ENCODE results near the gene SPTY2D1.
"Not testable (repeated sequence)": the region's sequence is repeated elsewhere in the genome, so short reads cannot be mapped to it uniquely, and the experiment has no call there.

Gene SPTY2D1

GRCh38 chr11:18618342-18619025 is 15.7 kb downstream of the SPTY2D1 start:
- DNase-seq (ENCODE audit: low read depth) = no peak

- no peak for DNase-seq (ENCODE audit: low read depth)
These were observed 16.3 kb downstream of the SPTY2D1 start for GRCh38 chr11:18617688-18618341.

- DNase-seq (ENCODE audit: low read depth) = no peak
These were observed 18.3 kb downstream of the SPTY2D1 start for GRCh38 chr11:18615628-18616392.

- DNase-seq (ENCODE audit: low read depth) = no peak
These were observed 19.5 kb downstream of the SPTY2D1 start for GRCh38 chr11:18614667-18615066.

DNA sequence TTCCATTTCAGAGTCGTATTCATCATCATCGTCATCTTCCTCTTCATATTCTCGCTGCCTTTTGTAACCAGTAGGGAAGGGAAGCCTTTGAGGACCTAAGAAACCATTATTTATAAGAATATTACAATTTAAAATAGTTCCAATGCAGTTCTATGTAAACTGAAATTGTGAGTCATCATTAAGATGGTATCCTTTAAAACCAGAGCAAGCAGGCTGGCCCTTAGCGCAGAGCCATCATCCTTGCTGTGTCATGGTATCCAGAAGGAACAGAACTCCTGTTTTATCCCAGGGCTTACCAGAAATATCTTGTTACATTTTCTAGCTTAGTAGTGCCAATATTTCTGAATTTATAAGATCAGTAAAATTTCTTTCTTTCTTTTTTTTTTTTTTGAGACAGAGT is 21.7 kb downstream of the SPTY2D1 start:
- DNase-seq (ENCODE audit: low read depth) = no peak

DNA sequence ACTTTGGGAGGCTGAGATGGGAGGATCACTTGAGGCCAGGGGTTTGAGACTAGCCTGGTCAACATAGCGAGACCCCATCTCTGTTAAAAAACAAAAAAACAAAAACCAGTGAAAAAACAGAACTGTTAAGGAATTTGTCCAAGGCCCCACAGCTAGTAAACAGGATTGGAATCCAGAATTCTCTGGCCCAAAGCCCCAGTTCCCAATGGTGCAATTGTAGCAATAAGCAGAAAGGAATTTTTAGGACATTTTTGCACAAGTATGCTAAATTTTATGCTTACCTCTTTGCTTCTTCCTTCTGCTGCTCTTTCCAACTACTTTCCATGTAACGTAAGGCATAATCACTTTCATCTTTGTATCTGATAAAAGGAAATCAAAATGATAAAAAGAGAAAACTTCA is 22.9 kb downstream of the SPTY2D1 start:
- no peak for DNase-seq (ENCODE audit: low read depth)

- DNase-seq (ENCODE audit: low read depth) = no peak
These were observed 25.8 kb downstream of the SPTY2D1 start for GRCh38 chr11:18608376-18608775.

DNA sequence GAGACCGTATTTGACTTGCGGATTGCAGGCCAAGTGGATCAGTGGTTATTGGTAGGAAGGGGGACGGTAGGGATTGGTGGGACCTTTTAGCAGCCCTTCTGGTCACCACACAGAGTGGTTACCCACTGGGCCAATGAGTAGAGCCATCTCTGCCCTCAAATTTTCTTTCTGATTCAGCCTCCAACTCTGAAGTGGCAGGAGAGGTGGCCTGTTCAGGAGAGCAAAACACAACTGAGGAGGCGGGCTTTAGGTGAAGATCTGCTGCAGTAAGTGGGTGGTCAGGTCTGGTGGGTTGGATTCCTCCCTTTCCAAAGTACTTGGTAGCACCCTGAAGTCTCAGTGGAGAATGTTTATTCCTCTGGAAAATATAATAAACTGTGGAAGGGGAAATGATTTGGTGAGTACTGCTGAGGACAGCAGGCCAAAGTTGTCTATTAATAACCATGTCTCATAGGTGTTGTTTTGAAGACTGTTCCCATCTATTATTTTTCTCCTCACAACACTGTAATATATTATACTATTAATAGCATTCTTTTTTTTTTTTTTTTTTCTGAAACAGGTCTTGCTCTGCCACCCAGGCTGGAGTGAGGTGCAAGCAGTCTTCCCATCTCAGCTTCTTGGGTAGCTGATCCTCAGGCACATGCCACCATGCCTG is 33.1 kb downstream of the SPTY2D1 start:
- DNase-seq (ENCODE audit: low read depth) = no peak

DNA sequence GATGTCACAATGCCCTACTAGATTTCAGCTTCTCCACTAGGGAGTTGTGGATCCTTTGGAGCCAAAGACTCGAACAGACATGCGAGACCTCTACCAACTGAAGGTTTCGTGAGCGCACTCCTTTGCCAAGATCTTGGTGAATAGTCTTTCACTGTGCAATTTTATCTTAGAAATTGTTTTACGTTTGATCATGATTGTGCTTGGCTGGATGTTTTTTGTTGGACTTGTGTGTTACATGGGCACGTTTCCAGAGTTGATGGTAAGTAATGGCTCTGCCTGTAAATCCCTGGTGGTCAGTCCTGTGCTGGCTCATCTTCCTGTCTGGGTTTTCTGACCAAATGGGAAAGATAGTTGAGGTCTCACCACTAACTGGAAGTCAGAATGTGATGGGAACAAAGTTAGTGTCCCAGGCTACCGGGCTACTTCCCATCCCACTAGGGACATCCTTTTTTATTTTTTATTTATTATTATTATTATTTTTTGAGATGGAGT is 34.4 kb downstream of the SPTY2D1 start, which contains the start of gene MISFA:
Gene MISFA (plus strand): TSS at position 51 of the 492 bp plus-strand sequence. CDS start 140 bp downstream, at position 191.
- no peak for DNase-seq (ENCODE audit: low read depth)

DNA sequence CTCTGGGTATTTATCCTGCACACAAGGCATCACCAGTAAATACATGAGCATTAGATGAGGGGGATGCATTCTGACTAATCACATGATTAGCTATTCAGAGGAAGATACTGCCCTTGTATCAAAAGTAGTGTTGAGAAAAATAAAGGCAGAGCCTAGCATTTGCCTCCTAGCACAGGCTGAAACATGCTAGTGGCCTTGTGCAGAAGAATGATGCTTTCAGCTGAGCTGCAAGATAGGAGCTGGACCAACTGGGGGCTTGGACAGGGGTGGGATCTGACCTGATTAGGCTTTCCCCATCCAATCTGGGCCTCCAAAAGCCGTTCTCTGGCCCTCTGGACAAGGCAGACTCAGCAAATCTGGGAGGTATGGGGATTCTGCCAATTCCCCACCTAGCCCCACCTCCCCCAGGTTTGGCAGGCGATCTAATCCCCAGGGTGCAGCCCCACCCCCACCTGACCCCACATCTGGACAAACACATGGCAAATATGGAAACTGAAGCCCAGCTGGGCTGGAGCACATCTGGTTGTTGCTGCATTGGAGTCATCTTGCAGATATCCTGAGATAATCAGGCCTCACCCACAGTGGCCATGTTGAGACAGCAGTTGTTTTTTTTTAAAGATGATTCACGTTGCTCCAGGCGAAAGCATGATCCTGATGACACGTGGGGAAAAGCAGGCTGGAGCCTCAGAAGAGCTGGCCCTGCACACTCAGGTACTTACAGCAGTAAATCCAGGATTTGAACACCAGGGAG is 39.0 kb downstream of the SPTY2D1 start:
- DNase-seq (ENCODE audit: low read depth) = no peak

- DNase-seq (ENCODE audit: low read depth) = not testable (repeated sequence)
These were observed 40.1 kb downstream of the SPTY2D1 start for GRCh38 chr11:18594088-18594487.

DNA sequence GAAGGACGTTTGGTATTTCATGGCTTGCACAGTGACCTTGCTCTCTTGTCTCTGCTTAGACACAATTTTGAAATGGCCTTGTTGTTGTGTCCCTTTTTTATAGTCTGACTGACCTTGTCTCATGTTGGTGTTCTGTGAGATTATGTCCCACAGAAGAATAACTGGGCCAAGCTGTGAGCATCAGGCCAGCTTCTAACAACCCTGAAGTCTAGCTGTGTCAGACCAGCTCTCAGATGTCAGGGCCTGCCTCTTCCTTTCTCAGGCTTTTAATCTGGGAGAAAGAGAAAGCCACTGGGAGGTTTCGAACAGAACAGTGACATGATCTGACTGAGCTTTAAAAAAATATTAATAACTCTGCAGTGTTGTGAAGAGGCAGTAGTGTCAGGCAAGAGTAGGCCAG is 43.6 kb downstream of the SPTY2D1 start:
- DNase-seq (ENCODE audit: low read depth) = no peak

- DNase-seq (ENCODE audit: low read depth) = peak; percentile 65
These were observed 45.6 kb downstream of the SPTY2D1 start, which contains the start of gene UEVLD for GRCh38 chr11:18588297-18589252. Gene UEVLD (minus strand): TSS chr11:18588734. CDS start chr11:18588654, 80 bp downstream.

- DNase-seq (ENCODE audit: low read depth) = no peak
These were observed 52.3 kb downstream of the SPTY2D1 start for GRCh38 chr11:18581825-18582224.

GRCh38 chr11:18580113-18580766 is 53.9 kb downstream of the SPTY2D1 start:
- DNase-seq (ENCODE audit: low read depth) = no peak

DNA sequence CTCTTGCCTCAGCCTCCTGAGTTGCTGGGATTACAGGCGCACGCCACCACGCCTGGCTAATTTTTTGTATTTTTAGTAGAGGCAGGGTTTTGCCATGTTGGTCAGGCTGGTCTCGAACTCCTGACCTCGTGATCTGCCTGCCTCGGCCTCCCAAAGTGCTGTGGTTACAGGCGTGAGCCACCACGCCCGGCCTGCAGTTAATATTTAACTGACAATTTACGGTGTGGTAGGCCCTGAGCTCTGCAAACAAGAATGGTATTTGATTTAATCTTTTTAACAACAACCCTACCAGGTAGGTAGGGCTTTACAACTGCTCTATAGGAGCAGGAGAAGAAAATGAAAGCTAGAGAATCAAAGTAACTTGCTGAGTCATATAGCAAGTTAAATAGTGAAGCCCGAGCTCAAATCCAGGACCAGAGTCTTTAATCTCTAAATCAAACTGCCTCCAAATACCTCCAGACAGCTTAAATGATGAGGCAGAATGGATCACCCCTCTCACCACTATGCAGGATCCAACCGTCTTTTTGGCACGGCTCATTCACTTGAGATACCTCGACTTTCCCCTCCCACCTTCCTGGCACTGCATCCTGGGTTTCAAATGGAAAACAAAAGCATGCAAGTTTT is 55.1 kb downstream of the SPTY2D1 start:
- DNase-seq (ENCODE audit: low read depth) = no peak

- DNase-seq (ENCODE audit: low read depth) = no peak
These were observed 58.8 kb downstream of the SPTY2D1 start for GRCh38 chr11:18575361-18575760.

DNA sequence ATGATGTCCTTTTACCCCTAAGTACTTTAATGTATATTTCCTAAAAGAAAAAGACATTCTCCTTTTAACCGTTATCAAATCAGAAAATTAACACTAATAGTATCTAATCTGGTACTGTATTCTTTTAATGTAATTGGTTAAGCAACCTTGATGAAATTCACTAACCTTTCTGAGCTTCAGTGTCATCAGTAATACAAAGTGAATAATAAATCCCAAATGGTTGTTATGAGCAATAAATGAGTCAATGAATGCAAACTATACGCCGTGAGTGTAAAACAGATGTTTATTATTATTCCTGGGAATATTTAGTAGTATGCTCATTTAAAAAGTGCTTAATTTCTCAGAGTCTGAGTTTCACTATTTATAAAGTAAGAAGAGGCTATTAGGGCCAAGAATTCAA is 67.1 kb downstream of the SPTY2D1 start:
- DNase-seq (ENCODE audit: low read depth) = no peak

GRCh38 chr11:18566406-18566805 is 67.7 kb downstream of the SPTY2D1 start:
- DNase-seq (ENCODE audit: low read depth) = no peak

Measured in GM04503 (cell line).